ENCODE results near the gene PRKAG2.
"Not testable (repeated sequence)": the region's sequence is repeated elsewhere in the genome, so short reads cannot be mapped to it uniquely, and the experiment has no call there.

Gene PRKAG2

GRCh38 chr7:151568956-151569940 lies 307.7 kb downstream of the PRKAG2 start:
- no peak for DNase-seq

DNA sequence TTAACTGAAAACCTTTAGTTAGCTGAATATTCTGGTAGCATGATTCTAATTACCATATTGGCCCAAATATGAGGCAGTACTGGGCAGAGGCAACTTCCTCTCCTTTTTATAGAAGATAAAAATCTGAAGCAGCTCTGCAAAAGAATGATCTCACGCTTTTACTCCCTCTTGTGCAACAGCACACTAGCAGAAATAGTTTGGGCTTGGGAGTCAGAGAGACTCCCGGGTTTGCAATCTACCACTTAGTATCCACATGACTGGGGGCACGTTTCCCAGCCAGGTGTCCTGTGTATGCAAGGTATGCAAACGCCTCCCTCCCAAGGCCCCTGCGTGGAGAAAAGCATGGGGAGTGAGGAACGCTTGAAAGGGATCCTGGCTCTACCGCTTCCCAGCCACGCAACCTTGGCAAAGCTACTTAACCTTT lies 310.0 kb downstream of the PRKAG2 start:
- no peak for DNase-seq

GRCh38 chr7:151565541-151565940 lies 311.4 kb downstream of the PRKAG2 start:
- DNase-seq, result no peak

GRCh38 chr7:151560243-151560642 lies 316.7 kb downstream of the PRKAG2 start:
- no peak for DNase-seq

- DNase-seq, result no peak
Observed at GRCh38 chr7:151559557-151560183, 317.2 kb downstream of the PRKAG2 start.

DNA sequence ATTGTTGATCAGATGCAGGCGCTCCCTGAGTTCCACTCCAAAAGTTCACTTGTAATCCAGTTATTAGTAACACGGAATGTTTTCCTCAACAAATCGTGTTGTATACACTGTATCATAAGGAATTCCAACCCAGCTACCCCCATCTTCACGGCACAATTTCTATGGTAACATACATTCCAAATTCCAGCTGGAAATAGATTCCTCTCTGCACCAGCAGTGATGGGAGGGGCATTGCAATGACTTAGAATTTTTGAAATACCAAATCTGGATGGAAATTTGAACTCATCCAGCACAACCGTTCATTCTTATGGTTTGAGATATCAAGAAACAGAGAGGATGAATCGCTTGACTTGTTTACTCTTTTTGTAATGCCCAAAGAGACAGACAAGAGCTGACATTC lies 318.3 kb downstream of the PRKAG2 start:
- DNase-seq, result no peak

DNA sequence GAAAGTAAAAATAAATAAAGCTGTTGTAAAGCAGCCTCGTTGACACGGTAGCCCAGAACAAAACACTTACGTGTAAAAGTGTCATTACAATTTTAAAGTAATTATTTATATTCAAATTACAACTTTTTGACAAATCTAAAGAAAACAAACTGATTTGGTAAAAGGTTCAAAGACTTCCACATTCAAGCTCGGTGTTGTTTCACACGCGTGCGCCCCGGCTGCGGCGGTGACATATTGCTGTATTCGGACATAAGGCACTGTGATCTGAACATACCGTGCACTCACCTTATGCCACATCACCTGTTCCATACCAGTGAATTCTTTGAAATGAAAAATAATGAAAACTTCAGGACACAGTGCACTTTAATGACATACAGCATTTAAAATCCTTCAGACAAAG lies 320.3 kb downstream of the PRKAG2 start:
- no peak for DNase-seq

GRCh38 chr7:151553356-151553755 lies 323.6 kb downstream of the PRKAG2 start:
- DNase-seq, result no peak

DNA sequence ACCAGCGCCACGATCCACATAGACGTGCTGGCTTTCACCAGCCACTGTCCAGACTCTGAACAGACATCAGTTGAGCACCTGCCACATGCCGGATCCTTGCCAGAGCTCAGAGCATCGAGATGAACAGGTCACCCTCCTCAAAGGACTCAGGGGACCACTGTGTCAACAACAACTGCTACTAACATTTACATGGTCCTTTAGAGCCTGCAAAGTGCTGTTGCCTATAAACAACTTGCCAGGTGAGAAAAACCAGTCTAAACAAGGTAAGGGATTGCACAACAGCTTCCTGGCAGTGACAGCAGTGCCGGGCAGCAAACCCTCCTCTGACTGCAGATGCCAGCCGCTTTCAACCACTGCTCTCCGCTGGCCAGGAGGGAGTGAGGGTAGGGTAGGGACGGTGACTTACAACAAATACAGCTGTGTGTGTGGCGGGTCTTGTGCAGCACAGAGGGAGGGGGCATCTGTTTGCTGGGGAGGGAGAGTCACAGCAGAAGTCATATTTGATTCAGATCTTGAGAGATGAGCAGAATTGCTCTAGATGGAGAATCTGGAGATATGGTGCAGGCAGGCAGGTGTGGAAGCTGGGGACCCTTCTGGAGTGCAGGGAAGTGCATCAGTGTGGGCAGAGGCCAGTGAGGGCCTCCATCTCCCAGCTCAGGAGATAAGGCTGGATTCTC lies 324.4 kb downstream of the PRKAG2 start:
- peak; percentile 75 for DNase-seq

- DNase-seq, result no peak
Observed at GRCh38 chr7:151551820-151552219, 325.1 kb downstream of the PRKAG2 start.

DNA sequence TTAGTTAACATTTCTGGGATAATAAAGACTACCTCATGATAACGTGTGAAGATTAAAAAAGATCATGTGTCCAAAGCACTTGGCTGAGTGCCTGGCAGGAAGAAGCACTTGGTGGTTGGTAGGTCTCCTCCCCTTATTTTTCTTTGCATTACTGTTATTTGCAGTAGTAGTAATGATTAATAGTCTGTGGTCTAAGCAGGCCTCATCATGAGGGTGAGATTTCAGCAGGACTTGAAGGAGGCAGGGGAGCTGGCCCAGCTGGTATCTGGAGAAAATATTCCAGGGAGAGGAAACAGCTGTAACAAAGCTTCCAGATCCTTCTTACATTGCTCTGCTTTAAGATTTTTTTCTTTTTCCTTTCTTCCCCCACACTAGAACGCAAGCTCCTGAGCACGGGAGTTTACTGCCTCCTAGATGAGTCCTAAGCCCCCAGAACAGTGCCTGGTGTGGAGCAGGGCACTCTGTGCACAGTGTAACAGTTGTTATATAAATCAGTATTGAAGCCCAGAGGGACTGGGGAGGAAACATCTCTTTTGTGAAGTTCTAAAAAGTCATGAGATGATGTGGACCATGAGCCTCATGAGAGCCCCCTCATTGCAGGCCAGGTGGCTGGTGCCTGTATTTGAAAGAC lies 326.1 kb downstream of the PRKAG2 start:
- DNase-seq, result no peak

DNA sequence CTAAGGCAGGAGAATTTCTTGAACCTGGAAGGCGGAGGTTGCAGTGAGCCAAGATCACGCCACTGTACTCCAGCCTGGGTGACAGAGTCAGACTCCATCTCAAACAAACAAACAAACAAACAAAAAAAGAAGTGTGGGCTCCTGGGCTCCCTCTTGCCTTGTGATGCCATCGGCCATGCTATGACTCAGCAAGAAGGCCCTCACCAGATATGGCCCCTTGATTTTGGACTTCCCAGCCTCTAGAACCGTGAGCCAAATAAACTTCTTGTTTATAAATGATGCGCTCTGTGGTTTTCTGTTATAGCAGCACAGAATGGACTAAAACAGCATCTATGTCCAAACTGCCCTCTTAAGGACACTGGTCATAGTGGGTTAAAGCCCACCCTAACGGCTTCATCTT lies 327.3 kb downstream of the PRKAG2 start:
- DNase-seq, result no peak

GRCh38 chr7:151549083-151549482 lies 327.8 kb downstream of the PRKAG2 start:
- DNase-seq, result no peak

DNA sequence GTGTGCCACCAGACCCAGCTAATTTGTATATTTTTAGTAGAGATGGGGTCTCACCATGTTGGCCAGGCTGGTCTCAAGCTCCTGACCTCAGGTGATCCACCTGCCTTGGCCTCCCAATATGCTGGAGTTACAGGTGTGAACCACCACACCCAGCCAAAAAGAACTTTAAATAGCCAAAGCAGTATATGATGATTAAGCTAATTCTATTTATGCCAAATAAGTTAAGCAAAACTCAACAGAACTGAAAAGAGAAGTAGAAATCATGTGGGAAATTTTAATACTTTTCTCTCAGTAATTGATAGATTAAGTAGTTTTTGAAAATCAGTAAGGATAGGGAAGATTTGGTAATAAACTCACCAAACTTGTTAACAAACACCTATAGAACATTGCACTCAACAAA lies 332.7 kb downstream of the PRKAG2 start:
- no peak for DNase-seq

- no peak for DNase-seq
Observed at GRCh38 chr7:151542606-151543130, 334.2 kb downstream of the PRKAG2 start.

DNA sequence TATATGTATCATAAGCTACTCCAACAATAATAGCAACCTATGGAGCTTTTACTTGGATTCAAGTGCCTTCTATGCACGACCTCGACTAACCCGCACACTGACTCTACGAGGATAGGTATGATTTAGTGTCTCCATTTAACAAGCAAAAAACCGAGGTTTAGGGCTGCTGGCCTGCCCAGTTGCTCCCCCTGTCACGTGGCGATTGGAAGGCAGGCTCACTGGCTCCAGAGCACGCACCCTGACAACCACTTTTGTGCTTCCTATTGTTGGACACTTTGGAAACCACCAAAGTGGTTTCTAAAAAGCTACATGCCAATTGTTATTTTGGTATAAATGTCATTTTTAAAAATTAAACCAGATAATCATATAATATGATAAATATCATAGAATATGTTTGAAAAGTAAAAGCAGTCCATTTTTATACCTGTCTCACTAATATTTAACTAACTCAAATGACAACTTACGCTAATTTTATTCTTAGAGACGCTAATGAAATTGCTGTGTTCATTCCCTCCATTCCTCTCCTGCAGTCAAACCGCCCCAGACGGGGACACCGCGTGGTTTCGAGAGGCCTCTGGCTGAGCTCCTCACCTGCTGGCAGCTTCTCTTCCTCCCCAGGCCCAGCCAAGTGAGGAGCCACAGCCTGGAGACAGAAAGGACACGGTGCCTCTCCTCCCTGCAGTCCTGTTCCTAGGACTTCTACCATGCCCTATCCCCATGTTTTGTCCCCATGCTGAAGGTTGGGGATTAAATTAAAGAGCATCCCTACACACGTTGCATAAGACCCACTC lies 335.0 kb downstream of the PRKAG2 start:
- no peak for DNase-seq

DNA sequence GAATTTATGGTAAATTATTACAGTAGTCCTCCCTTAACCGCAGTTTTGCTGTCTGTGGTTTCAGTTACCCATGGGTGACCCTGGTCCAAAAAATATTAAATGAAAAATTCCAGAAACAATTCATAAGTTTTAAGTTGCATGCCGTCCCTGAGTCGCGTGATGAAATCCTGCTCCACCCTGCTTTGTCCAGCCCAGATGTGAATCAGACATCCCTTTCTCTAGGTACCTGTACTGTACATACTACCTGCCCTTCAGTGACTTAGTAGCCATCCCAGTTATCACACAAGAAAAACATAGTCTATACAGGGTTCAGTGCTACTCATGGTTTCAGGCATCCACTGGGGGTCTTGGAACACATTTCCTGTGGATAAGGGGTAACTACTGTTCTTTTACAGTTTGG lies 336.8 kb downstream of the PRKAG2 start:
- no peak for DNase-seq

DNA sequence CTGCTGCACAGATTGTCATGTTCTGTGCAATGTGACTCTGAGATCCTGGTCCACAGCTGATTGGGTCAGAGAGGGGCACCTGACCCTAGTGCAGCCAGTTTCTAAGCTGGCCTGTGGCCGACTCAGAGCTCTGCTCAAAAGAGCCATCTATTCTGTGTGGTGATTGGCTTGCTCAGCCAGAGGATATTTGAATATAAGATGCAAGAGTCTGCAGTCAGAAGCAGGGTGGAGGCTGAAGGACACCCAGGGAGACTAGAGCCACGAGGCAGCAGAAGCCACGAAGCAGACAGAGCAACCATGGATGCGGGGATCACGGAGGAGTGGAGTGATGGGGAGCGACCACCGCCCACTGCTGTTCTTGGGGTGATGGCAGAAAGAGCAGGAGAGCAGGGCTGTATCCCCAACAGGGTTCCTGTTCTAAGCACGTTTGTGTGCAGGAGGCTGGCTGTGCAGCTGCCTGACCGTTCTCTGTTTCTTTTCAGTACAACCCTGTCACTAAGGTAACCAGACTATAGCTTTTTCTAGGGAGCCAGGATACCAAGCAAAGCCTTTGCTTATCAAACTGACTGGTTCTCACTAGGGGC lies 337.7 kb downstream of the PRKAG2 start:
- peak; percentile 90 for DNase-seq

- DNase-seq, result no peak
Observed at GRCh38 chr7:151537818-151538561, 338.9 kb downstream of the PRKAG2 start.

DNA sequence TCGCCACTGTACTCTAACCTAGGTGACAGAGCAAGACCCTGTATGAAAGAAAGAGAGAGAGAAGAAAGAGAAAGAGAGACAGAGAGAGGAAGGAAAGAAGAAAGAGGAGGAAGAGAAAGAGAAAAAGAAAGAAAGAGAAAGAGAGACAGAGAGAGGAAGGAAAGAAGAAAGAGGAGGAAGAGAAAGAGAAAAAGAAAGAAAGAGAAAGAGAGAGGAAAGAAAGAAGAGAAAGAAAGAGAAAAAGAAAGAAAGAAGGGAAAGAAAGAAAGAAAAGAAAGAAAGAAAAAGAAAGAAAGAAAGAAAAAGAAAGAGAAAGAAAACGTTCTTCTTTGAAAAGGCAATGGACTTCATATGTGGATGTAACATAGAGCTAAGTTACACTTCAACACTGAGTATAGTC lies 340.7 kb downstream of the PRKAG2 start:
- DNase-seq, result not testable (repeated sequence)

DNA sequence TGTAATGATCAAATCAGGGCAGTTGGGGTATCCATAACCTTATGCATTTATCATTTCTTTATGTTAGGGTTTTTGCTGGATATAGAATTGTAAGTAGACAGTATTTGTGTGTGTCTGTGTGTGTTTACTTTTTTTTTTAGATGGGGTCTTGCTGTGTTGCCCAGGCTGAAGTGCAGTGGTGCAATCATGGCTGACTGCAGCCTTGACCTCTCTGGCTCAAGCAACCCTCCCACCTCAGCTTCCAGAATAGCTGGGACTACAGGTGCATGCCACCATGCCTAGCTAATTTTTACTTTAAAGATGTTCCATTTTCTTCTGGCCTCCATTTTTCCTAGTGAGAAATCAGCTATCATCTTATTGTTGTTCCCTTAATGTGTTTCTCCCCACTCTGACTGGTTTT lies 347.1 kb downstream of the PRKAG2 start:
- DNase-seq, result no peak

All from NCI-H1436 (cell line).